CD4-positive, CD25-positive, alpha-beta regulatory T cell (primary cell): Measurements from ENCODE around the gene CACNB4. TPM values are rescaled to one million over a fixed set of nuclear protein-coding genes. Genes with fewer than 3 reads are reported as not detected.

Experiments
- ATAC-seq, 2 donors: fragments of 150-1000 bp; cut with Tn5 transposase; one replicate each; pipeline ENCODE4 v1.10.0; 2021; ENCODE audit warnings: low read depth in 2 of 2, moderate number of reproducible peaks in 2 of 2, moderate library complexity in 1 of 2
- DNase-seq, 3 donors: peaks; one replicate each; pipeline versions ENCODE4 v3.0.0 to v3.0.0-alpha.2; 2012 to 2022; ENCODE audit warnings: mixed read lengths in 1 of 3
- H3K27ac ChIP-seq: one replicate; pipeline ENCODE4 v1.7.0; 2013; ENCODE audit warnings: mild to moderate bottlenecking, low read length; ENCODE audit not compliant: insufficient read depth, poor library complexity, severe bottlenecking
- H3K27me3 ChIP-seq: one replicate; pipeline ENCODE4 v1.7.0; 2013; ENCODE audit warnings: low read length; ENCODE audit not compliant: control insufficient read depth, insufficient read depth
- H3K36me3 ChIP-seq: one replicate; pipeline ENCODE4 v1.7.0; 2013; ENCODE audit warnings: mild to moderate bottlenecking, low read length, moderate library complexity; ENCODE audit not compliant: control insufficient read depth, insufficient read depth
- H3K4me1 ChIP-seq: 2 replicates; pipeline ENCODE4 v1.7.0; 2013; ENCODE audit warnings: mild to moderate bottlenecking, low read length; ENCODE audit not compliant: insufficient read depth, control insufficient read depth, poor library complexity, severe bottlenecking
- H3K4me3 ChIP-seq: one replicate; pipeline ENCODE4 v1.7.0; 2013; ENCODE audit warnings: low read depth, mild to moderate bottlenecking, low read length, moderate library complexity
- H3K9me3 ChIP-seq, 2 experiments: 1 replicate in 1 of 2; 2 replicates in 1 of 2; pipeline ENCODE4 v1.7.0; 2013; ENCODE audit warnings: low read length in 2 of 2, mild to moderate bottlenecking in 1 of 2, moderate library complexity in 1 of 2; ENCODE audit not compliant: control insufficient read depth in 2 of 2
- H3K27ac Mint-ChIP-seq, 3 donors: one replicate each; pipeline ENCODE4 v1.8.0; 2020 to 2022; ENCODE audit warnings: mild to moderate bottlenecking in 3 of 3, mixed read lengths in 3 of 3, moderate library complexity in 2 of 3
- H3K27me3 Mint-ChIP-seq: one replicate; pipeline ENCODE4 v1.8.0; 2022; ENCODE audit warnings: mild to moderate bottlenecking, mixed read lengths
- H3K36me3 Mint-ChIP-seq: one replicate; pipeline ENCODE4 v1.8.0; 2020; ENCODE audit warnings: mixed read lengths
- H3K4me1 Mint-ChIP-seq, 4 donors: one replicate each; pipeline ENCODE4 v1.8.0; 2020 to 2022; ENCODE audit warnings: mixed read lengths in 4 of 4, mild to moderate bottlenecking in 1 of 4
- H3K4me3 Mint-ChIP-seq, 4 donors: one replicate each; pipeline ENCODE4 v1.8.0; 2020 to 2022; ENCODE audit warnings: mild to moderate bottlenecking in 4 of 4, mixed read lengths in 4 of 4, moderate library complexity in 3 of 4
- H3K9me3 Mint-ChIP-seq, 7 donors: one replicate each; pipeline ENCODE4 v1.8.0; 2020 to 2022; ENCODE audit warnings: mixed read lengths in 7 of 7, mild to moderate bottlenecking in 3 of 7, moderate library complexity in 2 of 7
- polyA plus RNA-seq, 4 donors: library from polyadenylated mRNA; unstranded; fragments of 300-500 nt; fragmentation: Illumina TruSeq; gene quantifications; one replicate each; pipeline ENCODE4 v1.2.3, GENCODE V29; 2021
- total RNA-seq: library from RNA; stranded (reverse); gene quantifications from one replicate; pipeline ENCODE4 v1.2.3, GENCODE V29; 2022

CACNB4 gene
- total and polyA plus RNA-seq, 5 donors from 2014 or later = 0.30 TPM; not detected in 4

GRCh38 chr2:151968770-151969470 is 129.9 kb downstream of the CACNB4 start:
- Histone ChIP-seq H3K27me3 (no peaks in the 10 kb centered on the region), H3K4me1 (no peaks in the 10 kb centered on the region), H3K36me3 (no peaks in the 10 kb centered on the region), H3K27ac (no peak overlapping the region), H3K4me3 (no peak overlapping the region), H3K9me3 (no peaks in the 10 kb centered on the region)
- Mint-ChIP-seq H3K4me3 (no peak overlapping the region), H3K9me3 (no peaks in the 10 kb centered on the region), H3K36me3 (no peaks in the 10 kb centered on the region), H3K27ac (no peak overlapping the region), H3K27me3 (no peaks in the 10 kb centered on the region), H3K4me1 (peaks cover 0 to 6% (median 1%) of the 10 kb centered on the region in 4 donors)
- ATAC-seq (no peak), DNase-seq (no peak)

GRCh38 chr2:151967829-151968722 is 130.8 kb downstream of the CACNB4 start:
- H3K4me1 Mint-ChIP-seq = peaks cover 0 to 3% (median 0%) of the 10 kb centered on the region in 4 donors
- no peaks in the 10 kb centered on the region for H3K9me3 Mint-ChIP-seq
- H3K36me3 ChIP-seq = no peaks in the 10 kb centered on the region
- DNase-seq = no peak
- H3K4me3 Mint-ChIP-seq = no peak overlapping the region
- H3K27me3 ChIP-seq = no peaks in the 10 kb centered on the region
- no peaks in the 10 kb centered on the region for H3K9me3 ChIP-seq
- no peak overlapping the region for H3K27ac Mint-ChIP-seq
- H3K27me3 Mint-ChIP-seq = no peaks in the 10 kb centered on the region
- no peak for ATAC-seq
- no peak overlapping the region for H3K4me3 ChIP-seq
- no peaks in the 10 kb centered on the region for H3K36me3 Mint-ChIP-seq
- no peak overlapping the region for H3K27ac ChIP-seq
- H3K4me1 ChIP-seq = no peaks in the 10 kb centered on the region

- no peaks in the 10 kb centered on the region for H3K36me3 ChIP-seq
- H3K27ac ChIP-seq = no peak overlapping the region
- Mint-ChIP-seq H3K36me3 (no peaks in the 10 kb centered on the region), H3K9me3 (no peaks in the 10 kb centered on the region), H3K27ac (no peak overlapping the region), H3K4me3 (no peak overlapping the region), H3K4me1 (no peaks in the 10 kb centered on the region), H3K27me3 (no peaks in the 10 kb centered on the region)
- ATAC-seq (no peak), DNase-seq (no peak)
- no peaks in the 10 kb centered on the region for H3K9me3 ChIP-seq
- no peaks in the 10 kb centered on the region for H3K4me1 ChIP-seq
- H3K4me3 ChIP-seq = no peak overlapping the region
- no peaks in the 10 kb centered on the region for H3K27me3 ChIP-seq
These were observed 133.0 kb downstream of the CACNB4 start for GRCh38 chr2:151965884-151966283.

GRCh38 chr2:151961558-151961957 is 137.3 kb downstream of the CACNB4 start:
- H3K4me3 Mint-ChIP-seq = no peak overlapping the region
- no peaks in the 10 kb centered on the region for H3K27me3 Mint-ChIP-seq
- H3K27me3 ChIP-seq = no peaks in the 10 kb centered on the region
- no peak overlapping the region for H3K27ac ChIP-seq
- no peak overlapping the region for H3K4me3 ChIP-seq
- ATAC-seq = no peak
- no peaks in the 10 kb centered on the region for H3K4me1 Mint-ChIP-seq
- H3K9me3 ChIP-seq = no peaks in the 10 kb centered on the region
- no peaks in the 10 kb centered on the region for H3K36me3 ChIP-seq
- H3K9me3 Mint-ChIP-seq = no peaks in the 10 kb centered on the region
- no peak overlapping the region for H3K27ac Mint-ChIP-seq
- no peaks in the 10 kb centered on the region for H3K4me1 ChIP-seq
- DNase-seq = no peak
- no peaks in the 10 kb centered on the region for H3K36me3 Mint-ChIP-seq

- no peaks in the 10 kb centered on the region for H3K9me3 ChIP-seq
- Mint-ChIP-seq H3K36me3 (no peaks in the 10 kb centered on the region), H3K4me1 (no peaks in the 10 kb centered on the region), H3K9me3 (no peaks in the 10 kb centered on the region), H3K27me3 (peaks cover 4% of the 10 kb centered on the region), H3K4me3 (peak overlapping the region in 1 of 4 donors; percentile 13), H3K27ac (no peak overlapping the region)
- H3K4me1 ChIP-seq = no peaks in the 10 kb centered on the region
- no peak for ATAC-seq
- H3K27me3 ChIP-seq = no peaks in the 10 kb centered on the region
- H3K36me3 ChIP-seq = no peaks in the 10 kb centered on the region
- DNase-seq = no peak
- H3K4me3 ChIP-seq = no peak overlapping the region
- no peak overlapping the region for H3K27ac ChIP-seq
These were observed 139.6 kb downstream of the CACNB4 start for GRCh38 chr2:151959238-151959637.

GRCh38 chr2:151953467-151953866 is 145.4 kb downstream of the CACNB4 start:
- Mint-ChIP-seq H3K27me3 (peaks cover 7% of the 10 kb centered on the region), H3K27ac (no peak overlapping the region), H3K4me1 (no peaks in the 10 kb centered on the region), H3K36me3 (no peaks in the 10 kb centered on the region), H3K4me3 (no peak overlapping the region), H3K9me3 (peaks cover under 1 to 8% (median 4%) of the 10 kb centered on the region in 7 donors)
- no peak overlapping the region for H3K27ac ChIP-seq
- H3K9me3 ChIP-seq = no peaks in the 10 kb centered on the region
- H3K27me3 ChIP-seq = no peaks in the 10 kb centered on the region
- ATAC-seq = no peak
- H3K4me3 ChIP-seq = no peak overlapping the region
- no peaks in the 10 kb centered on the region for H3K36me3 ChIP-seq
- DNase-seq = no peak
- H3K4me1 ChIP-seq = no peaks in the 10 kb centered on the region

- Mint-ChIP-seq H3K27me3 (peaks cover 10% of the 10 kb centered on the region), H3K9me3 (peaks cover 2 to 8% (median 4%) of the 10 kb centered on the region in 7 donors), H3K4me3 (no peak overlapping the region), H3K4me1 (peaks cover 0 to under 1% (median under 1%) of the 10 kb centered on the region in 4 donors), H3K27ac (no peak overlapping the region), H3K36me3 (no peaks in the 10 kb centered on the region)
- H3K4me1 ChIP-seq = no peaks in the 10 kb centered on the region
- no peak for DNase-seq
- no peaks in the 10 kb centered on the region for H3K36me3 ChIP-seq
- H3K4me3 ChIP-seq = no peak overlapping the region
- no peak for ATAC-seq
- no peaks in the 10 kb centered on the region for H3K9me3 ChIP-seq
- H3K27ac ChIP-seq = no peak overlapping the region
- H3K27me3 ChIP-seq = no peaks in the 10 kb centered on the region
These were observed 146.0 kb downstream of the CACNB4 start for GRCh38 chr2:151952691-151953456.
